T follicular helper cell (primary cell): ENCODE data around the gene TENM4.

Experiments used
- DNase-seq: peaks from one replicate; pipeline ENCODE4 v3.0.0-alpha.2; 2020; ENCODE audit warnings: low read depth

Gene TENM4

DNA sequence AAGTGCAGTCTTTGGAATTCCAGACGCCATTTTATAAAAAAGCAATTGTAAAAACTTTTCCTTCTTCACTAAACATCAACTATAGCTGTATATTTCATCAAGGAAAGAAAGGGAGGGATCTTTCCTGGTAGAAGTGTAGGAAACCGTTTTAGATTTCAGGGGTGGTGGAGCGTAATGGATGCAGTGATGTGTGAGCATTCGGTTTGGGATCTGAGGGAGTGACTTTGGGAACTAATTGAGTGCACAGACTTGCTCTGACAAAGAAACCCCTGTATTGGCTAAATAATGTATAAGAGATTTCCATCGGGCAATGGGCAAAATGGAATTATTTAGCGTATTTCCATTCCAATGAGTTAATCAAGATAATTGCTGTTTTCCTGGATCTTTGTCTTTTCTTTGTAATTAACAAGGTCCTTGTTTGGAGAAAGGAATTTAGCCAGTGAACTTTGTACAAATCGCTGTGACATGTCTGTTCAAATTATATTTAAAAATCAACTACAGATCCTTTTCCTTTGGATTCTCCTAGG lies 741.2 kb downstream of the TENM4 start:
- no peak for DNase-seq

DNA sequence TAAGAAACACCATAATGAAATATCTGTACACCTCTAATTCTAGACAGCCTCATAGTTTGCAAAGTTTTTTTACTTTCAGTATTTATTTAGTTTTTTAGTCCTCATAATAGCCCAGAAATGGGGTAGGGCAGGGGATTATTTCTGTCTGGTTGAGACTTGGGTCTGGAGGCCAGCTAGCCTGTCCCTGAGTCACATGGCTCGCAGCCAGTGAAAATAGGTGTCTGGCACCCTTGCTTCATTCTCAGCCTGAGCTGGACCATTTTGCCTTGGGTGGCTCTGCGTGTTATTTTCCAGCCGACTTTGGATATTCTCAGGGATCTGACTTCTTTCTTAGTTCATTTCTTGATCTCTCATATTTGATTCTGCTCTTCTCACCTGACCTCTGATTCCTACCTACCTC lies 742.2 kb downstream of the TENM4 start:
- DNase-seq, result no peak

DNA sequence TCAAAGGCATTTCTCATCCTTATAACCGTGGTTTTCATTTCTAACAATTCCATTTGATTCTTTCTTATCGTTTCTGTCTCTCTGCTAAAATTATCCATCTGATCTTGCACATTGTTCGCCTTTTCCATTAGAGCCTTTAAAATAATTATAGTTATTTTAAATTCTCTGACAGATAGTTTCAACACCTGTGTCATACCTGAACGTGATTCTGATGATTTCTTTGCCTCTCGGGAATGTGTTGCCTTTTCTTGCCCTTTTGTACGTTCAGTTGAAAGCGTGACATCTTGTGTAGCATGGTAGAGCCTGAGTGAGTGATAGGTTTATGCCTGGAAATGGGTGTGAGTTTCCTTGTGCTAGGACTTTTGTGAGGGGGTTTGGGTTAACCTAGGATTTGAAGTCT lies 744.7 kb downstream of the TENM4 start:
- no peak for DNase-seq

DNA sequence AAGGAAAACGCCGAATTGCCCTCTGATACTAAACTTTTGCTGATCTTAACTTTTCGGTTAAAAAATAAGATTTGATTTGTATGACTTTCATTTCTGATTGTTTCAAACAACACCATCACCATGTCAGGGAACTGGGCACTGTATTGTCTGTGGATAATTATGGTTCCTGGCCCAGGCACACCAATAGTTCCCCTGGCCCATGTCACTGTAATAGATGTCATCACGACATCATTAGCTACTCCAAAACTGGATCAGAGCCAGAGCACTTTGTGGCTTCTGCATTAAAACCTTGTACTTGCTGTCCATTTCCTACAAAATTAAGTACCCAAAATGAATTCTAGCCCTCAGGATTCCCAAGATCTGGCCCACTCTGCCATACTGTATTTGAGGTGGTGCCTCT lies 746.7 kb downstream of the TENM4 start:
- no peak for DNase-seq

DNA sequence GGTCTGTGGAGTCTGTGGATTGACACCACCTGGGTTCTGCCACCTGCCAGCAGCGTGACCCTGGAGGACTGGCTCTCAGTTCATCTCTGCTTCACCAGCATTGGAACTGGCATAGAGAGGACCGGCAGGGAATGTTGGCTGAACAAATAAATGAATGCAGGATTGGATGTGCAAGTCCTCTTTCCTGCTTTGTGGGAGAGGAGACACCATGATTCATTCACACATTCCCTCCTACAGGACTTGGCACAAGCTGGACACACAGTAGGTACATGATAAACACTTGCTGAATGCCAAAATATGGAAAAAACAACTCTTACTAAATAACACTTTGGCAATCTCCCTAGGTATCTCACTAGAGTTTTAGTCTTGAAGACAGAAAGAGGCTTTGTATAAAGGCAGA lies 749.6 kb downstream of the TENM4 start:
- no peak for DNase-seq

DNA sequence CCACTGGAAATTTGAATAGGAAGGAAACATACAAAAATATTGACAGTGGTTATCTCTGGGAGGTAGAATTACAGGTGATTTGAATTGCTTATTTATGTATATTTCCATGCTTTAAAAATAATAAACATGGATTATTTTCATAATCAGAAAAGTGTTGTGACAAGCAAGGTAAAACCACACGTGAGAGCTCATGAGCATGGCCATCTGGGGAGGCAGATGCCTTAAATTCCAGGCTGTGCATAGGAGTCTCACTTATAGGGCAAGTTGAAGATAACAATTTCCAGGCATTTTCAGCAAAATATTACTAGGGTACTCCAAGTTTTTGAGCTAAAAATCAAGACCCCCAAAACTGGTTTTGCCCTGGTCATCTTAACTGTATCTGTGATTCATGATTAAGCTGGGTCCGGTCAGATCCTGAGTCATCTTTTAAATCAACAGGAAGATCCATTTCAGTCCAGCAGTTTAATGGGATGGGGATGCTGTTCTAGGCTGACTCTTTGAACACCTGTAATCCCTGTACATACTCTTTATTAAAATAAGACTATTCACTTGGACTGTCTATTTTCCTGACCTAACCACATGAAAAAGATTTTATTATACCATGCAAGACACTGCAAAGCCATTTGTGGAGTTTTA lies 750.4 kb downstream of the TENM4 start:
- no peak for DNase-seq

DNA sequence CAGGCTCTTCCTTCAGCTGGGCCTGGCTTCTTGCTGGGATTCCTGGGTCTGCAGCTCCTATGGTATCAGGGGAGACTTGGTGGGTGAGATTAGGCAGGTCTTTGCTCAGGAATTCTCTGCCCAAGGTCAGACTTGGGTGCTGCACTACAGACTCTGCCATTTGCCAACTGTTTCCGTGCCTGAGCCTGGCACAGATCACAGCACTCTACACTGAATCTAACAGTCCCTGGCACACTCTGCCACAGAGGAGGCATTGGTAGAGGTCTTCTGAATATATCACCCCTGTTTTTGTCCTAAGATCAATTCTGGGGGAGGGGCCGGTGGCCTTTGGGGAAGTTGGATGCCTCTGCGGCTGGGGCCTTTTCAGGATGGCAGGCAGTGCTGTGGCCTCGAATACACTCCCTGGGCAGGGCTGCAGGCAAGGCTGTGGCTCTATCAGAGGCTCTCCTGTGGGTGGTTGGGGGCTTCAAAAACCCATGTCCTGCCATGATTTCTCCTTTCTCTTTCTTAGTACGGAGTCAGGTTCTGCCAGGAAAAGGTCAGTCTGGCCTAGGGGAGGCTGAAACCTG lies 751.2 kb downstream of the TENM4 start:
- no peak for DNase-seq

DNA sequence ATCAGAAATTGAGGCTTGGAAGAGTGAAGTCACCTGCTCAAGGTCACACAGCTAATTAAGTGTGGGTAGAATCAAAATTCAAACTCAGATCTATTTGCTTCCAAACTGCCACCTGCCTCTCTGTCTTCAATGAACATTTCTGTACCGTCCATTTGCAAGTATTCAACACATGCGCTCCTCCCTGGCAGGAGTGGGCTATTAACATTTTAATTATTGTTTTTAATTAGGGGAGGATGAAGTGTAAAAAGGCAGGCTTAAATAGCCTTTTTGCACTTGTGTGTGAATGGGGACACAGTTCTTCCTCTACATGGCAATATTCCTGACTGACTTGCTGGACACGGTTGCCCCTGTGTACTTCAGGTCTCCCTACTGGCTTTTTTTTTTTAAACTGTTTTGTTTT lies 751.7 kb downstream of the TENM4 start:
- DNase-seq, result no peak

DNA sequence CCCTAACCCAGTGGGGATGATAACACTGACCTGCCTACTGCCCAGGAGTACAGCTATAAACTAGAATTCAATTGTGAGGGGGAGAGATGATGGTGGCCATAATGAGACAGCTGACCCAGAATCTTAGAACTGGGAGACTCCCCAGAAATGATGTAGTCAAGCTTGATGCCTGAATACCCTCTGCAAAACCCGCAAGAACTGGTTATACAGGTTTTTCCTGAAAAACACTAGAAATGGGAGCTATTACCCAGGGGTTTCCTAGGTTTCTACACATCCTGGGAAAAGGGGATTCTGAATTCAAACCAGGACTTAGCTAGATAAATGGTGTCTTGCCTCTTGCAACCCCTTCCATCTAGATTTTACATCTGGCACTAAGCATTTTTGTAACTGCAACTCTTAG lies 752.4 kb downstream of the TENM4 start:
- DNase-seq, result no peak

DNA sequence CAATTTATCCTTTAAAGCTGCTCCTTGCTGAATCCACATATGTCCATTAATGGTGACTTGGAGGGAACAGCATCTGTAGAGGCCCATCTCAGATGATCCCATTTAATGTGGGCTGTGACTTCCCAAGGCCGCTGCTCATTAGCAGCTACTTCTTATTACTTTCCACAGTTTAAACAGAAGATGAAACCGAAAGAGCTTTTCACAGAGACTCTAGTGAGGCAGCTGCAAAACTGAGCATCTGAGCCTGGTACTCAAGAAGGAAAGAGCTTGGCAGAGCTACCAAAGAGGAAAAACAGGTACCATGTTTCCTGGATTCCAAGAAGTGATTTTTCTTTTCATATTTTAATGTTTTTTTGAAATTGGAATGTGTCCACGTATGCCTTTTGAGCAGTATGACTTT lies 755.7 kb downstream of the TENM4 start:
- no peak for DNase-seq

DNA sequence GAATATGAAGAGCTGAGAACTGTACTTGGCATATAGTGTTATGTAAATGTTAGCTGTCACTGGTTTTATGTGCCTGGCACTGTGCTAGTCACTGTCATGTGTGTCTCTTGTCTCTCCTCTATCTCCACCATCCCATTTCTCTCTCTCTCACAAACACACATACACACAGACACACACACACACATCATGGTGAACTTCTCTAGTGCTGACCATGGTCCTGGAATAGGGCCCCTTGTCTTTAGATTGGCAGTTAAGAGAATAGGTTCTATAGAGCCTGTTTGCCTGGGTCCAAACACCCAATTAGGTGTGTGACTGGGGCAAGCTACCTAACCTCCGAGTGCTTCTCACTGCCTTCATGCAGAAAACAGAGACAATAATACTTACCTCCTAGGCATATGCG lies 756.5 kb downstream of the TENM4 start:
- DNase-seq, result no peak

DNA sequence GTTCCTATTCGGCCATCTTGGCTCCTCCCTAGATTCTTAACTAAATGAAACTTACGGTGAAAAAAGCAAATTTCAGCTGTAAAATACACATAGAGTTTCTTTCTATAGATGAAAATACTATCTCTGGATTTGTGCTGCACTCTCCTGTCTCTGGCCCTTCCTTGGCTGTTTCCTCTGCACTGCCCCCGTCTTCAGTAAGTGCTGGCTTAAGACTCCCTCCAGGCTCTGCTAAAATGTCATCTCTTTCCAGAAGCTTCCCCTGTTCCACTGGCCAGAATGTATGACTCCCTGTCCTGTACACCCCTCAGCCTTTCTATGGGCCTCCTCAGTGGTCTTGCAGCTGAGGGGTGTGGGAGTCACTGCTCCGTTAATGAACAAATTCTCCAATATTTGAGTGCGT lies 757.1 kb downstream of the TENM4 start:
- DNase-seq, result no peak

DNA sequence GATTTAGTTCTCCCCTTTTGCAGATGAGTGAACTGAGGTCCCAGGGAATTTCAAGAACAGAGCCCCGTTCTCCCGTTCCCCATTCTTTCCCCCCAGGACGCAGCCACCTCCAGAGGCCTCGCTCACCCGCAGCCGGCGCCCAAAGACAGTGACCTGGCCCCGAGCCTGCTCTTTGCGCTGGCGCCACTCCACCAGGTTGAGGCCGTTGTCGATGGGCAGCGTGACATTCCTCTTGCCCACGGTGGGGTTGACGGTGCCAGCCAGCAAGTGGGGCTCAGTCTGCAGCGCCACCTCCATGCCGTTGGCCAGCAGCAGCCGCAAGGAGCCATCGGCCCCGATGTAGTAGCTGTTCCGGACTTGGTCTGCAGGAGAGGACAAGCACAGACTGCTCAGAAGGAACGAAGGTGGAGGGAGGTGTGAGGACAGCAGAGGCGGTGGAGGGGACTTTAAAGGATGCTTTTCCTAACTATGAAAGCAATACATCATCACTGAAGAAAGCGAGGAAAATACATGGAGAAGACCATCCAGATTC lies 764.7 kb downstream of the TENM4 start:
- no peak for DNase-seq

DNA sequence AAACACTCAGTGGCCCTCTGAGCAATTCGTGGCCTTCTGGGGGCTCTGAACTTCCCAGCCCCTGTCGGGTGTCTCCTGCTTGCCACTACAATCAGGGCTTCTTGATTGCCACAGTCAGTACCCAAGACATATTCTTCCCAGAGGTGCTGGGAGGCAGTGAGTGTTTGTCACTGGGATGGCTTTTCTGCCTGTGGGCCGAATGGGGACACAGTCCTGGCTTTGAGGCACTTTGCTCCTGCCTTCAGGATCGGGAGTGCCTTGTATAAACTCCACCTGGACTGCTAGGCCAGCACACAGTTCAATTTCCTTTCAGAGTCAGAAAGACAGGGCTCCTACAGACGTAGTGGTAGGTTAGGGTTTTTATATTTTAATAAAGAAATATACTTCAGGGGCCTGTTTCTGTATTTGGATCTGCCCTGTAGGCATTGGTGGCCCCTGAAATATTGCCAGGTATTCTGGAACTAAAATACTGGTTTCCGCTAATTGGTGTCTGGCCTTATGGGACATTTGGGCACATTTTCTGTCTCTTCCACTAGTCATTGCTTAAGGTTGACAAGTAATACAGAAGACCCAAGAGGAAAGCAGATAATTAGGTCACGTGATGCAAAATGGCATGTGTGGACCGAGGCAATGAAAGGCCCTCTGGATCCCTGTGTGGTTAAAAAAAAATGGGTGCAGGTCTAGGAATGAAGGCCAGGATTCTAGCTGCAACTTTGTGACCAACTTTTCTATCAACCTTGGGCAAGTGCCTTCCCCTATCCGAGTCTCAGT lies 767.8 kb downstream of the TENM4 start:
- no peak for DNase-seq

DNA sequence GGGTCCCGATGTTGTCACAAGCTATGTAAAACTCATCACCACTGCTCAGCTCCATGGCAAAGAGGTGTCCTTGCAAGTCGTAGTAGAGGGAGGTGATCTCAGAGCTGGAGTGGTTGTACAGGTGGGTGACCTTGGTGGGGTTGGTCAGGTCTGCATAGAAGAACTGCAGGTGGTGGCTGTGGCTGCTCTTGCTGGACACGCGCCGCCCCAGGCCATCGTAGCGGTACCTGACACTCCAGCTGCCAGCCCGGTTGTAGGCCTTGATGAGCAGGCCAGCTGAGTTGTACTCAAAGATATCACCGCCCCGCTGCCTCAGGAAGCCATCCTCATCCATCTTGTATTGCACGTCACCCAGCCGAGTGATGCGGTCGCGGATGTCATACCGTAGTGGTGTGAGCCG lies 771.6 kb downstream of the TENM4 start:
- no peak for DNase-seq

DNA sequence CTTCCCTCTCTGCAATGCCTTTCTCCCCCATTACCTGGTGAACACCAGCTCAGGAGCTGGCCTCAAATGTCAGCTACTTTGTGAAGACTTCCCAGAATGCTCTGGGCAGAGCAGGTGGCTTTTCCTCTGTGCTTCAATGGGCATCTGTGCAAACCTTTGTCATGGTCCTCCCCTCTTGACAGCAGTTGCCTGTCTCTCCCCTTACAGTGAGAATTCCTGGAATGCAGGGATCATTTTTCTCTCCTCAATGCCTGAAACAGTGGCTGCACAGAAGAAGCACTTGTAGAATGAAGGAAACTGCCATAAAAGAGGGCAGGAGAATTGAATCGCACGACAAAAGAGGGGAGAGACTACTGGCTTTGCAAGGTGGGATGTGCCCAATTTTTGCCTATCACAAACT lies 773.4 kb downstream of the TENM4 start:
- DNase-seq, result no peak

DNA sequence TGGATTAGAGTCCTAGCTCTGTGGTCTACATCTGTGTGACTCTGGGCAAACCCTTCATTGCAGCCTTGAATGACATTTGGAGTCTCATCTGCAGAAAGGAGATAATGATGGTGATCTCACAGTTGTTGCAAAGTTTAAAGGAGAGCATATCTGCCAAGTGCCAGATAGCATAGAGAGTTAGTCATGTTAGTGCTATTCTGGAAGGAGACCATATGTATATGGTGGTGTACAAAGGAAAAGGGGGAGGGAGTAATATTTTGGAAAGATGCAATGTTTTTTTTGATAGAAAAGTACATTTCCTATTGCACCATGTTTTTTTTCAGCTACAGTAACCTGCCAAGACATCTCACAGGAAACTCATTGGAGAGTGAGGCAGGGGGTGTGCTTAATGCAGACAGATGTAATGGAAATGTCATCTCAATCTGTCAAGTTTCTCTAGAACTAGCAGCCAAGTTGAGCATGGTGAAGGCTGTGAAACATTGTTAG lies 774.1 kb downstream of the TENM4 start:
- DNase-seq, result no peak

DNA sequence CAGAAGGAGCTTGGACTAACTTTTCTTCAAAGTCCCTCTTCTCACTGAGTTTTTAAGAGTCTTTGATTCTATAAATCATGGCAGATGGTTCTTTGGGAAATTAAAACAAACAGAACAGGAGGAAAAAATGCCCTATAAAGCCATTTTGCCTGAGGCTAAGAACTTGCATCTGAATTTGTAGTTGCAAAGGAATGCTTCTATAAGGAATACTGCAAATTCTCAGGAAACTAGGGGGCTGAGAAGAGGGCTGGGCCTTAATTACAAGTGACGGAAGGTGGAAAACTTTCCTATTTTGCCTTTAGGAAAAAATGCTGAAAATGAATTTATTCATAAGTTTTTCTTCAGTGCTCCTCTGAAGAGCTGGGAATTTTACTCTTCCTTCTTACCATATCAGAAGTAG lies 776.2 kb downstream of the TENM4 start:
- DNase-seq, result no peak

DNA sequence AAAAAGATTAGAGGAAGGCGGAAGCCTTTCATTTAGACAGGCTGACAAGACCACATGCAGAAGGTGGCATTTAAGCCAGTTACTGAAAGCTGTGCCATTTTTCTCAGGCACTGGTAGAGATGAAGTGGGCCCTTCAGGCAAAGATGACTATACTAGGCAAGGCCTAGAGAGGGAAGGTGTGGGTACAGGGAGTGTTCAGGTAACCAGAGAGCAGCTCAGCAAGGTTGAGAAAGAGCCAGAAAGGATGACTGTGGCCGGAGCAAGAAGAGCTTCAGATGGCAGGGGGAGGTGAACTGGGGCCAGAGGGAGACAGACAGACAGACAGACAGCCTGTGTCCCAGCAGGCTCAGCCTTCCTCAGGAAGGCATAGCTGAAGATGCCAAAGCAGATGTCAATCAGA lies 778.0 kb downstream of the TENM4 start:
- DNase-seq, result no peak

DNA sequence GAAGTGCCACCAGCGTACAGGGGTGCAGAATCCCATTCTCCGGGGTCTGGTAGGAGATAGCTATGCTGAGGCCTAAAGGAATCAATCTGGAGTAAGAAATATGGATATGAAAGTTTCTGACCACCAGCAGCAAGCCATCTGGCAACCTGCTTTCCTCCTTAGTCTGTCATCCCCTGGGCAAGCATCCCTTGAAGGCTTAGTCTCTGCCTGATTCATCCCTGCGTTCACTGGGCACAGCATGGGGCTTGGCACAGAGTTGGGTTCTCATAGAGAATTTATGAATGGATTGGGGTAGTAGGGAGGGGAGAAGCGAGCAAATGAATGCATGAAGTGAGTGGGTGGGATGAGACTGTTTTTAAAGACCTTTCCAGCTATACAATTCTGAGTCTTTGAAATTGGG lies 780.4 kb downstream of the TENM4 start:
- DNase-seq, result no peak

DNA sequence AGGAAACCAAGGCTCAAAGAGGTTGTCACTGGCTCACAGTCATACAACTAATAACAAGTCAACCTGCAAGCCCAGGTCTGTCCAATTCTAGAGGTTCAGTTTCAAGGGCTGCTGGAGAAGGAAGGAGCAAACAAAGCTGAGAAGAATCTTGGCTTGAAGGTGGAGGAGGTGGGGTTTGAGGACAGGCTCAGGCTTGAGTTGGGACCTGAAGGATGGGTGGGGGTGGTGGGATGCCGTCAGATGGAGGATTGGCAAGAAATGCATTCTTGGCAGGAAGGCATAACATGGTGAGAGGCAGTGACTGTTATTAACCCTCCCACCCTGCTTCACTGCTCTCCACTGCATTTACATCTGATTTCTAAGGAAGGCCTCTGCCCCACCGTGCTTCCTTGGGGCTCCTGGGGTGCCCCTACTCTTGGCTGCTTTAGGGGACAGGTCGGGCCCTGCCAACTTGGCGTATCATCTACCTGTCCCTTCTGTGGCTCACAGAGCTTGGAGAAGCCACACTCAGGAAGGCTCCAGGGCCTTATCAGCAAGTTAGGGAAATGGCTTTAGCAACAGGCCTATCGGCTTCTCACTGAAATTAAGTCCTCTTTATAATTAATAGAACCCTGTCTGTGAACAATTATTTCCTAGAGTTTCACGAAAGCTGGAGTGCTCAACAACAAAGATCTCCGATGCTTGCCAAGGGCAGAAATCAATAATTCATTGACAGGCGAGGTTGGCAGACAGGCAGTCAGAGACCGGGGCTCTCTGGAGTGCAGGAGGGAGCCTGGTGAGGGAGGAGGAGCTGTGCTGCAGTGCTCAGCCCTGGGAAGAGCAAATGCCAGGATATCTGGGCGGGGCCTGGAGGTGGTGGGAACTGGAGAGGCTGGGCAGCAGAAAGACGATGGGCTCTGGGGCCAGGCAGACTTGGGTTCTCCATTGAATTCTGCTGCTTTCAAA lies 781.2 kb downstream of the TENM4 start:
- no peak for DNase-seq
